ENCODE results near the gene ADAMTS15.

Gene ADAMTS15

DNA sequence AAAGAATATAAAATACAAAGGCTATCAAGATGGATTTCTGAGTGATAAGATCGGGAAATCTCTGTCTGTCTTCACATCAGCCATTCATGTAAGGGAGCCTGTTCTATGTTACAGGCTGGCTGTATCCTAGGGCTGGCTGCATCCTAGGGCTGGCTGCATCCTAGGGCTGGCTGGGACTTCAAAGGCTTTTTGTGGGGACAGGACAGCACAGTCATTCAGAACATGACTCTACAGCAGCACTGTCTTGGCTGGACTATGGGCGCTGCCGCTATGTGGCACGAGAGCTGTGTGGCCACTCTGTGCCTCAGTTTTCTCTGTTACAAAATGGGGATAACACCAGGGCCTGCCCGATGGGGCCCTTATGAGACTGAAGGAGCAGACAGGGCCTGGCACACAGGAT is 30.2 kb upstream of the ADAMTS15 start:
- no peak for DNase-seq

DNA sequence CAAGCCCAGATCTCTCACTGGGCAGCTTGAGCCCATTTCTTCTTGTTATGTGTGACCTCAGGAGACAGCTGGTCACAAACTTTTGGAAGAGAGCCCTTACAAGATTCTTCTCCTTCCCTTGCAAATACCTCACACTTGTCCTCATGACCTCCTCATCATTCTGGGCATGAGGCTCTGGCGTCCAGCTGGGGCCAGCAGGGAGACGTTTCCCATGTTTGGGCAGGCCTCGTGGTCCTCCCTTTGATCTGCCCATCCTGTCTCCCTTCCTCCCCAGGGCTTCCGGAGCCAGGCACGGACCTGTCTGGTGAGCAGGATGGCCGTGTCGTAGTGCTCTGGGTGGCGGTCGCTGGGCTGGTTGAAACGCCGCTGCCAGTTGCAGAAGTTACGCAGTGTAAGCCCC is 29.7 kb upstream of the ADAMTS15 start:
- no peak for DNase-seq

DNA sequence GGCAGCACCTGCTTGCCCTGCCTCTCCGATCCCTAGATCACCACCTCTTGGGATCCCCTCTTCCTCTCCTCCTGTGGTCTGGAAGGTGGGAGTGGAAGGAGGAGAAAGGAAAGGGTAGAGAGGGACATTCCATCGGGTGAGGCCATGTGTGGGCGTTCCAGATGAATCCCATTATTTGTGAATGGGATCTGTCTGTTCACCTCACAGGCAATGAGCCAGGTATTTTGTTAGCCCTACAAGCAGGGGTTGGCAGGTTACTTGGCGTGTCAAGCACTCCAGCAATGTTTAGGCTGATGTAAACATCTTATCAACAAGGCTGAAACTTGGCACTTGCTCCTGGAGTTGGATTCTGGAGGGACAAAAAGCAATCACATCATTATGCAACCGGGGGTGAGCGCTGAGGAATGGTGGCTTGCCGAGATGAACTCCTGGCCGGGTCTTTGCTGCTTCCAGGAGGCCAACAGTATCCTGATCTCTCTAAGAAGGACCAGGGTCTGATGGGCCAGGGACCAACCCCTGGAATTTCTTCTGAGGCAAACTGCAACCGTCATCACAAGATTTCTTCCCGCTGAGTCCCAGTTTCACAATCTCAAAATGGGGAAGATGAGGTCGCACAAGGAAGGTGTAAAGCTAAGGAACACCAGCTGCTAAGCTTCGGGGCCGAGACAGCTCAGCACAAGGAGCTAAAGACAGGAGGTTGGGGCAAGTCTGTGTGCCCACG is 27.8 kb upstream of the ADAMTS15 start:
- DNase-seq, result no peak

DNA sequence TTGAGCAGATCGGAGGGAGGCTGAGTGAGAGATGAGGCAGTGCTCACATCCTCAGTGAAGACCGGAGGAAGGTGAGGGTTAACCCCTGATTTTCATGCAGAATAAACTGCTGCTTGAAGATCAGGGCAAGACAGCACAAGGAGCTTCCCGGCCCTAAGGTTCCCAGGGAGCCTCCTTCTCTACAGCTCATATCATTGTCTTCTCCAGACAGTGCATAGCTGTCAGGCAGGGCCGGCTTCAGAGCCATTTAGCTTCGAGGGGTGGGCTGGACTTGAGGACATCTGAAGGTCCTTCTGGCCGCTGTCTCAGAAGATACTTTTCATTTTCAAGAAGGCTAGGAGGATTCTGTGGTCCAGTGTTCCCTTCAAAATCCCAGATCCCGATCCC is 27.3 kb upstream of the ADAMTS15 start:
- DNase-seq, result no peak

DNA sequence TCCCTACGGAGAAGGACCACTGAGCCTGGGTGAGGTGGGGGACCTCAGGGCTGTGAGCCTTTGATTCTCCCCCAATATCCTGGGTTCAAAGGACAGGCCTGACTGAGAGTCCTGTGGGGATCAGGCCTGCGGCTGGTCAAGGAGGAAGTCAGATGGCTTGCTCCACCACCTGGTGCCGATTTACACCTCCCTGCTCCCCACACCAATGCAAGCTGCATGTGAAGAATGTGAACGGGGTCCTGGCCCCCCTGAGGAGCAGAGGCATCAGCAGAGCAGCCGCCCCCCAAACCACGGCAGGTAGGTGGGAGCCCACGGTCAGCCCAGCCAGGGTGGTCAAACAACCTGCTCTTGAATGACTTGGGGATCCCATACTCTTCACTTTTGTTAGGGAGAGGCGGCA is 26.7 kb upstream of the ADAMTS15 start:
- DNase-seq, result no peak

DNA sequence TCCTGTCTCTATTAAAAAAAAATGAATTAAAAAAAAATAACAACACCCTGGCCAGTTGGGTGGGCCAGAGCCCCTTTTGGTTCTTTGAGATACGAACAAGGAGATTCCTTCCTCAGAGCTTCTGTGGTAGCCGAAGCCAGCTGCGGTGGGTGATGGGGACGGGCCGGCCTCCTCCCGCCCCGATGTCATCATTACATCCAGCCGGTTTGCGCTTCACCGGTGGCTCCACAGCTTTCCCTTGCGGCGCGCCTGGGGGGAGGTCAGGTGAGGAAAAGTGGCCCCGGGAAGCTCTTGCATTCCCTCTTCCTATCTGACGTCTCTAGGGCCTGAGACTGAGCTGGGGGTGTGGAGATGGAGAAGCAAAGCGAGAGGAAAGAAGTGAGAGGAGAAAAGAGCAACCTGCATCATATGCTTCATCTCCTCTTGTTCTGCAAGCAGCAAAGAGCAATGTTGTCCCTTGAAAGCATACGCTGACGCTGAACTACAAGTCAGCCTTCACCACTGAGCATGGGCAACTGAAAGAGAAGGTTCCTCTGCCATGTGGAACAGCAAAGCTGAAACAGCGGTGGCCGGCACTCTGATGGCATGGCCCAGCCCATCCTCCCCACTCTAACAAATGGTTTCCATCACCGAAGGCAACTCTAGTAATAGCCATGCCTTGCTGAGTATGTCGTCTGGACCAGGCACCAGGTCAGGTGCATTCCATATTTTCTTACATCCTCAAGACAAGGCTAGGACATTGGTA is 26.0 kb upstream of the ADAMTS15 start:
- no peak for DNase-seq

DNA sequence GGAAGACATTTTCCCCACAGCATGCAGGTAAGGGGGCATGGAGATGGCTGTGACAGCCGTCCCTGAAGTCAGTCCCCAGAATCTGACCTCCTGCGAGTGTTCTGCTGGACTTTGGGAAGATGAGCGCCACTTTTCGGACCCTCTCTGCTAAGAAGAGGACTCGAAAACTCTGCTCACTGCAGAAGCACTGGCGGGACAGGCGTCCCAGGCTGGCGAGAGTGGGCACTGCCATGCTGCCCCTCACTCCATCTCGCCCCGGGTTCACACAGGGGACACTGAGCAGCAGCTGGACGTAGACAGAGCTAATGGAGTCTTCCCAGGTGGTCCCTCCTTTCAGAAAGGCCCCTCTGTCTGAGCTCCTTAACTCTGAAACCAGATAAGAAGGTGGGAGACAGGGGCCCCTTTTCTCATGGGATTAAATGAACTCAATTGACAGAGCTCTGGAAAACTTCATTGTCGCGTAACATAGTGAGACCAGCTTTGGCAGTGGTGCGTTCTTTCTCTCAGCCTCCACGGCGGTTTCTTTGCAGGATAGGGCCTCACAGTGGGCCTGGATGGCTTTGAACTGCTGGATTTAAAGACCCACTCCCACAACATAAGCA is 24.8 kb upstream of the ADAMTS15 start:
- DNase-seq, result no peak

DNA sequence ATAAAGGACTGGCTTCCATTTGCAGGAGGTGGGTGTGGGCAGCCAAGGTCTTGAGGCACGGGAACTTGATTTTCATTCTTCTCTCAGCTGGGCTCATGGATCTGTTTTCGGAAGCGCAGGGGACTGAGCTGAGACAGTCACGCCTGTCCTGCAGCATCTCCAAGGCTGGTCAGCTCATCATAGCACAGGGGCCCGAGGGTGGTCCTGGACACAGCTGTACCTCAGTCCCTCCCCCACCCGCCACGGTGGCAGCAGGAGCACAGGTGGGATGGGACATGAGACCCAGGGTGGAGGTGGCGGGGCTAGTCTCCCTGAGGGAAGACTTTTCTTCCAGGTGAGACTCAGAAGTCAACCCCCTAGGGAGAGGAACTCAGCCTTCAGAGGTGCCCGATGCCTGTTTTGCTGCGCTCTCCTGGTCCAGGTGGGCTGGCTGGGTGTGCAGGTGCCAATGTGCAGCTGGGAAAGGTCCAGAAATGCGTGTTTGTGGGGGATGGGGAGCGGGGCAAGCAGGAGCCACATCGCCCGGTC is 23.8 kb upstream of the ADAMTS15 start:
- DNase-seq, result no peak

DNA sequence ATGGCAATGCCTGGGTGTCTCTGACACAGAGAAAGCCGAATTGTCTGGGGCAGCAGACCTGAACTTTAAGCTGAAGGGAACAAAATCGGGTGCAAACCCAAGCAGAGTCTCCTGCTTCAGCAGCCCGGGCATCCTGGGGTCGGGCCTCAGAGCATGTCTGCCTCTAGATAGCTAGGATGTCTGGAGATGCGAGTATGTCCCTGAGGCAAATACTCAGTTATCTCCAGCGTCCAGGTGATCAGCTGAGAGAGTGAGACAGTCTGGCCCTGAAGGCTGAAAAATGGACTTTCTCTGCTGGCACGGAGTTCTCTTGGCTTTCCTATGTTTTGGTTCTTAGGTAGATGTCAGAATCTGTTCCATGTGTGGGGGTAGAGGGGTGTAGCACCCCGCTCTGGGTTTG is 23.3 kb upstream of the ADAMTS15 start:
- no peak for DNase-seq

DNA sequence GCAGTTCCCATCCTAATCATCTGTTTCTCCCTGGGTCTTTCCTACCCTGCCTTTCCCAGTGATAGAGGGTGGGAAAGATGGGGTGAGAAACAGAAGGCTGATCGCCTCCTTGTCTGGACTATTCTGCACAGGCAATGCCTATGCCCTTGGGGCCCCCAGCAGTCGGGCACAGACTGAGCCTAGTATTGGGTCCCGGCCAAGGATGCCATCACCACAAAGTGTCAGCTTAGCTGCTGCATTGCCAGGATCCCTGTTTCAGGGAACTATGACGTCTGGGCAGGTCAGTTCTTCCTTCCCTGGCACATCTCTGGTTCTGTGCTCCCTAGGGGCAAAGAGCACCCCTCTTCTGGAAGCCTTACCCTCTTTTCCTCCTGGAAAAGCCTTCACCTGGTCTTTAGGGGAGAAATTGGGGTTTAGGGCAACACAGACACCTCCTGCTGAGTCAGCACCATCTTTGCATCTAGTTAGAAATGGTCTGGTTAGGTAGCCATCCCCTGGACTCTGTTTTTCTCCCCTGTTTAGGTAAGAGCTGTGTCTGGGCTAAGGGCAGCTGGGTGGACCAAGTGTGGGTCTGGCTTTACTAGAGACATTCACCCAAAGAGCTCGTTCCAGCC is 22.1 kb upstream of the ADAMTS15 start:
- no peak for DNase-seq

DNA sequence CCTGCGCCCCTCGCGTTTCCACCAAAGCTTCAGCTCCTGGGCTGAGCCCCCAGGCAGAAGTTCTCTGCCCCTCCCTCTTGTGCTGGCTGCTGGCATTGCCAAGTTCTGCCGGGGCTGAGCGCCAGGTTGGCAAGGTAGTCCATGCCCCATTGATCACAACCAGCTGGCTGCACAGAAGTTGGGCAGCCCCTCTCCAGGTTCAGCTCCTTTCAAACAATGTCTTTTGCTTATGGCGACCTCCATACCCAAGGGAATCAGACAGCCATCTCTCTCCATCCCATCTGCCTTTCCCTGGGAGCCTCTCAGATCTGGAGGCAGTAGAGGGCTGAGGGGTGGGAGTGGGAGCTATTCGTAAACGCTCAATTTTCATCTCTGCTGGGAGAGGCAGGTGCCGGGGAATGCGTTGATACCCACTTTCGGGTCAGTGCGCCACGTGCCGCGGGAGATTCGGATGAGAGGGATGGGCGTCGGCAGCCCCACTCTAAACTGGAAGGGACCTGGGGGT is 21.6 kb upstream of the ADAMTS15 start:
- DNase-seq, result peak; percentile 38

DNA sequence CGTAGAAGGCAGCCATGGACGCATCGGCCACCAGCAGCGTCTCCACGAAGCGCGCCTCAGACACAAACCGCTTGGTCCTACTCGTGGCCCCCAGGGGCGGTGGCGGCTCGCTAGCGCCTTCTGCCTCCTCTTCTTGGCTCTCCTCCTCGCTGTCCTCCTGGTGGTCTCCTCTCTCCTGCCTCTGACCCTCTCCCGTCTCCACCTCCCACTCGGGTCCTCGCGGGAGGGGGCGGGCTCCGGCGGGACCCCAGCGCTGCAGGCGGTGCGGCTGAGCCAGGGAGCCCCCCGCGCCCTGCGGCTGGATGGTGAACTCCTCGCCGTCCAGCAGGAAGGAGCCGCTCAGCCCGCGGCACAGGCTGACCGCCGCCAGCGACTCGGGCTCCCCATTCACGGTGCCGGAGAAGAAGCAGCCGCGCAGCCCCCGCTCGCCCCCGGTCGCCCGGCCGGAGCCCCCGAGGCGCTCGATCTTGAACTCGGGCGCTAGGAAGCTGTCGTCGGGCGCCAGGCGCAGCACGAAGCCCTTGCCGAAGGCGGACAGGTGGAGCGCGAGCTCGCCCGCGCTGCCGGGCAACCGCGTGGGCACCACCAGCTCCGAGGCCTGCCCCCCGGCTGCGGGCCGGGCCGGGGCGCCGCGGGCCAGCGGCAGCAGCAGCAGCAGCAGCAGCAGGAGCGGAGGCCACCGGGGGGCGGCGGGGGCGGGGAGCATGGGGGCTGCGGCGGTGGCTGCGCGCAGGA is 20.7 kb upstream of the ADAMTS15 start:
- DNase-seq, result peak; percentile 74

DNA sequence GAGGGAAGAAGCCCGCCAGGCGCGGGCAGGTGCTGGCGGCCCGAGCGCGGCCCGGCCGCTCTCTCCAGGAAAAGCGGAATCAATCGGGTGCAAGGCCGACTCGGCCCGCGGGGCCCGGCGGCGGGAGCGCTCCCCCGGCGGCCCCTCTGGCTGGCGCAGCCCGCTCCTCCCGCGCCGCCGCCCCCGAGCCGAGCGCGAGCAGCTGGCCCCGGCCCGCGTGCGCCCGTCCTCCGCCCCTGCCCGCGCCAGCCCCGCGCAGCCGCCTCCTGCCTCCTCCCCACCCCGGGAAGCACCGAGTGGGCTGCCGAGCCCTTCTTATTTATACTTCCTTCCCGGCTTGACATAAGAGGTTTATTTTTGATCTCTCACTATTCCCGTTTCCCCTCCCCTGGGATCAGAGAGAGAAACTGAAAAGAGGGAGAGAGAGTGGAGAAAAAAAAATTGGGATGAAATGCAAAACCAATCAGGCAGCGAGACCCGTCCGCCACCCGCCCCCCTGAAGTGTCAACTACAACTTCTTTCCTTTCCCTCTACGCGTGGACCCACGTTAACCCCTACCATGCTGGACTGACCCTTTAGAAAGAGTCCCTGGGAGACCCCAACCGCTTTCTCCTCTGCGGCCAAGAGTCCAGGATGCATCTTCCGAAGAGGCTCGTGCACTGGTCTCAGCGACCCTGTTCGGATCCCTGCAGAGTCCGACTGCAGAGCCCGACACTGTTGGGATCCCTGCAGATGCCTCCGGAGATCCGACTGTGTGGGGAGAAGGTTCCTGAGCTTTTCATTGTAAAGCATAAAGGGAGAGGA is 19.9 kb upstream of the ADAMTS15 start, which contains the start of gene ADAMTS8:
TSS of gene ADAMTS8 (minus strand) at position 294 of the 804 bp plus-strand sequence. CDS start 323 bp downstream, outside the sequence.
- peak; percentile 43 for DNase-seq

DNA sequence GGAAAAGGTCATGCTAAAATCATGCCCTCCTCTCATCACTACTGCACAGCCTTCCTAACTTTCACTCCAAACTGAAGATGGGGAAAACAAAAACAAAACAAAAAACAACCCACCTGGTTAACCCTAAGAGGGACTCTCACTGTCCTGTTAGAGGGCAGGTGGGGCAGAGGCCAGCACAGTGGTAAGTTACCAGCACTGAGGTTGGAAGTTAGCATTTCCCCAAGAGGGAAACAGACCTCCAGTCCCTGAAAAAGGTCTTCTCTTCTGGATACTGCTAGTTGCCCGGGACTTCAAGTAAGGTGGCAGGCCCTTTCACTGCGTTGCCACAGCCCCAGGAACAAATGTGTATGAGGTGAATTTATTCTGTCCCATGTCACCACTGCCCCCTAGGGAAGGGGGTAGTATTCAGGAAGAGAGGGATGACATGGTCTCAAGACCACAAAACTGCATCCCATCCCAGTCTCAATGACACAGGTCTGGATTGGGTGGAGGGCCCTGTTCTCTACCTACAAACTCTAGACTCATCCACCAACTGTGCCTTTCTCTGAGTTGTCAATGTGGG is 19.2 kb upstream of the ADAMTS15 start:
- peak; percentile 44 for DNase-seq

DNA sequence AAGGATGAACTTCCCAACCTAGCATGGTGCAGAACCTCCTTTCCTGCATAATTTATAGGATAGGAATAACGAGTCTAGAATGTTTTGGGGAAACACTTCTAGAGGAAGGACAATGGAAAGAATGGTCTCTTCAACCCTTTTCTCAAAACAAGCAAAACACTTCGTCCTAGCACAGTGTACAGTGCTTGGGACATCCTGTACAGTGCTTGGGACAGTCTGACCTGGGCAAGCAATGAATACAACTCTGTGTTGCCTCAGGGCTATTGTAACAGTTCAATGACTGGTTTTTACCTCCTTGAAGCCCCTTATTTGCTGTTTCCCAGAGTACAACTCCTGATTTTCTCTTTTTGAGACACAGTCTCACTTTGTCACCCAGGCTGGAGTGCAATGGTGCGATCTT is 18.5 kb upstream of the ADAMTS15 start:
- DNase-seq, result no peak

DNA sequence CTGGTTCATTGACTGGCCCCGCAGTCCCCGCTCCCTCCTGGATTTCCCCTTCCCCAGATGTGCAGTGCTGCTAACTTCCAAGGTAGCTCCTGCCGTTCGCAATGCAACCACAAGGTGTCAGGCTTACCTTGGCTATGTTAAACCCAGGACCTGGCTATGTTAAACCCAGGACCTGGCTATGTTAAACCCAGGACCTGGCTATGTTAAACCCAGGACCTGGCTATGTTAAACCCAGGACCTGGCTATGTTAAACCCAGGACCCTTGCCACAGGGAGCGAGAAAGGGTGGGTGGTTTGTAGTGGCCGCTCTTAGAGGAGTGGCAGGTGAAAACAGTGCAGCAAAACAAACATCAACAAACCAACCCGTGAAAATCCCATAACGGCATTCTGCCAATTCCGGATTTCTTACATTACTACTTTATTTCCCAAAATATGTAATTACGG is 17.1 kb upstream of the ADAMTS15 start:
- DNase-seq, result peak; percentile 87

DNA sequence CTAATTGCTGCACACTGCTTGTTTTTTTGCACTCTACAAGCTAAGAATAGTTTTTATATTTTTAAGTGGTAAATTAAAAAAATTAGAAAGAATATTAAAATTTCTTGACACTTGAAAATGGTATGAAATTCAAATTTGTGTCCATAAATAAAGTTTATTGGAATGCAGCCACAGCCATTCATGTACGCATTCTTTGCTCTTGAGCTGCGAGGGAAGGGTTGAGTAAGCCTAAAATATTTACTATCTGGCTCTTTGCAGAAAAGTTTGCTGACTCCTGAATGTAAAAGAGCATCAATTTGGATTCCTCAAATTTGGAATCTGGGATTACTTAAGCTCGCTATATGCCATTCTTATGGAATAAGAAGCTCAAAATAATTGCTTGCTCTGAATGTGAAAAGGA is 16.6 kb upstream of the ADAMTS15 start:
- DNase-seq, result no peak

DNA sequence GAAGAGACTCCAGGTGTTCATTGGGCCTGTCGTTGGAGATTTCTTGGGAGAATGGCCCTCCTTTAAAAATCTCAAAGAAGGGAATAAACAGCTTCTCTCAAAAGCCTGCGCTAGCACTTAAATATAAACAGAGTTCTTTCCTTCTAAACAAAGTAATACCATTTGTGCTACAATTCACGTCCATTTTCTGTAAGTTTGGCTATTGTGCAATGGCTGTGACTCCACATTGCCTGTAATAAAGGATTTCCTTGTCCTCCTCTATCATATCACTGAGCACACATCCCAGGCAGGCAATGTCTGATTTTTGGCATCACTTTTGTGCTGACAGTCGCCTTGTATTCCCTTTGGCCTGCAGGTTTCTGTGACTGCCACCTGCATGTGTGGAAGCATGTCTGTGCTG is 15.1 kb upstream of the ADAMTS15 start:
- DNase-seq, result no peak

DNA sequence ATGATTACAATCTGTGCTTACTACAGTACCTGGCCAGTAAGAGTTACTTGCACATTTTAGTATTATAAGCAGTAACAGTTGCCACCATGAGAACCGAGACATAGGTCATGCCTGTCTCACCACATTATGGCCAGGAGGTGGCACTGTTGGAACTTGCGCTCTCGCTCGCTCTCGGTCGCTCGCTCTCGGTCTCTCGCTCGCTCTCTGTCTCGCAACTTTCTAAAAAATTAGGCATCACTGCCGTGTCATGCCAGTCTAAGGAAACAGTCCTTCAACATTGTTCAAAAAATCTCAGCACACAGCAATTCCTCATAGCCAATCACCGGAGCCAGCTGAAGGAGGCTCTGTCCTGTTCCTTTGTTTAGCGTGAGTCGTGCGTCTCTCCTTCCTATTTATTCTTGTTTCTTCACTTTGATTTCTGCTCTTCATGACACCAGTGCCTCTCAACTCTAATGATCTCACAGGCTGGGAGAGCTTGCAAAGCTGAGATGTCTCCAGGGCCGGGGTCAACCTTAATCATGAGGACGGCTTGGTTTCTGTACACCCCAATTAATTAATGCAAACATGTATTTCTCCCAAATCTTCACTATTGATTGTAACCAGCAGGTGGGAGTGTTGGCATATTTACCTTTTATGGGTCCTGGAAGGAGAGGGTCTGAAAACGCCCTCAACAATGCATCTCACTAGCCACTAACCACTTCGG is 13.8 kb upstream of the ADAMTS15 start:
- peak; percentile 87 for DNase-seq

DNA sequence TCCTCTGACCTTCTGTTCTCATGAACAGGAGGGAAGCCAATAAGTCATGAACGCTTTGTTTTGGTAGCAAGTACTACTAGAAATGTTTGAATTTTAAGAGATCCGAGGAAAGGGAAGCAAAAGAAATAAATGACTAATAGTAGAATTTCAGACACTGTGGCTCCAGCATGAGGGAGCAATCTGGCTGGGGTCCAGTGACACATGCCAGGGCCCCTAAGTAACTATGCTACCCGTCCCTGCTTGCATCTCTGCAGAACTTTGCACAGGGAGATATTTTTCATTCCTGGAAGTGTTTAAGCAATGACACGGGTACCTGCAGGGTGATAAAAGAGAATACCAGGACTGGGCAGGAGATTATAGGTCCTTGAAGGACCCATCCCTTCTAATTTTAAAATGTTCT is 12.8 kb upstream of the ADAMTS15 start:
- DNase-seq, result no peak

DNA sequence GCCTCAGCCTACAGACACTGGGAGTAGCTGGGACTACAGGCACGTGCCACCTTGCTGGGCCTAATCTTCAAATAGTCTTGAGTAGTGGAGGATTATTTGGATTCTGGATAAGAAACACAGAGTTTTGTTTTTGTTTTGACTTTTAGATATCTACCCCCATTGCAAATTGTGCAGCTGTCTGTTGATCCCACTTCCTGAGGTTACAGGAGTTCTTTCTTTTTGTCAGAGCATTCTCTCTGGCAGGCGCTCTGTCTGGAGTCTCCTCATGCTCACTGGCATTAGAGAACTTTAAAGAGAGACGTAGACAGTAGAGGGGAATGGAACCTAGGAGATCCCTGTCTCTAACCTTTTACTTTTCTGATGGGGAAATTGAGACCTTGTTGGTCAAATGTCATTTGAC is 12.3 kb upstream of the ADAMTS15 start:
- no peak for DNase-seq
